Renal pelvis (tissue), 4 donors: Measurements from ENCODE around the gene C1orf105. TPM values are rescaled to one million over a fixed set of nuclear protein-coding genes. Genes with fewer than 3 reads are reported as not detected.
"Not testable (repeated sequence)": the region's sequence is repeated elsewhere in the genome, so short reads cannot be mapped to it uniquely, and the experiment has no call there.

ENCODE experiments used
- DNase-seq: peaks from one replicate; pipeline ENCODE4 v3.0.0-alpha.2; 2013
- polyA plus RNA-seq, 3 donors: library from polyadenylated mRNA; unstranded; fragments of 120-200 nt; gene quantifications; one replicate each; pipeline ENCODE4 v1.2.1, GENCODE V29; 2013; ENCODE audit not compliant: insufficient read length in 3 of 3

Gene C1orf105
- polyA plus RNA-seq, 3 donors, result 0.28 TPM; not detected in 2

GRCh38 chr1:172425339-172425738 is 4.9 kb downstream of the C1orf105 start:
- DNase-seq, result no peak

DNA sequence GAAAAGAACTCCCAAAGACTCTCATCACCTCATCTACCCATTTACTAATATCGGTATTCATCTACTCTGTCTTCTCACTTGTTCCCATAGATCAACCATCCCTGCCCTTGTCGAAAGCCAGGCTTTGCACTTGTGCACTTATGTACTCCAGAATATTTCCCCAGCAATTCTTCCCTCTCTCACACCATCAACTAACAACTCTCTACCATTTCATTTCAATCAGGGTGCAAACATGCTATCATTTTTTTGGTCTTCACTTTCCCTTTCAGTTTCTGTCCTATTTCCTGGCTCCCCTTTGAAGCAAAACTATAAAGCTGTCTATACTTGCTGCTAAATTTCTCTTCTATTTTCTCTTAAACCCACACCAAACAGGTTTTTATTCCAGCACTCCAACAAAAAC is 6.7 kb downstream of the C1orf105 start:
- DNase-seq, result no peak

DNA sequence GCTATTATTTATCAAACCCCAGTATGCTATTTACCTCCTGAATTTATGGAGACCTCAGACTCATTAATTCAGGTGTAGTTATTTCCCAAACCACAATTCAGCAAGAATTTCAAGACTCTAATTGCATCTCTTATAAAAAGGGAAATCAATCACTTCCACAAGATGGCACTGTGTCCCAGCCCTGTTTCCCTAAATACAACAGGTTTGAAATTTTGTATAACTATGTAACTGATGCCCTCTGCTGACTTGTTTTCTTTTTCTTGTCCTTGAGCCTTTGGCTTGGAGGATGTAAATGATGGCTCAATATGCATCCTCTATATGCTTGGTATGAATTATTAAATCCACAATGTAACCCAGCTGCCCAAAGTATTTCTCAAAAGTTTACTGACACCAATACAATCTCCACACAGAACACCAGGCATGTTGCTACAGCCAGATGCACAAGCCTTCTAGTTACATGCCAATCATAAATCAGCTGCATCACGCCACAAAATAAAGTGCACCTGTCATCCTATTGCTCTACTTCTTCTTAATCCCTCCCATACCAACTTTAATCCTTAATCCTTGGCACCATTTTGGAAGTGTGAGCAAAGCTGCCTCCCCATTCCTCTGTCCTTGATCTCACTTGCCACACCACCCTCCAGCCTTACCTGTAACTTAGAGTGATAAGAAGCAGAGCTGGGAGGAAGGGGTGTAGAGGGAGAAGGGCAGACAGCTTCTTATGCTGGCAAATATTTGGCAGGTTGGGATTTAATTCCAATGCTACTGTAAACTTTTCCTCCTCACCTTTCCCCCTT is 9.0 kb downstream of the C1orf105 start:
- peak; percentile 63 for DNase-seq

GRCh38 chr1:172430128-172430454 is 9.6 kb downstream of the C1orf105 start:
- no peak for DNase-seq

- no peak for DNase-seq
These were observed 10.7 kb downstream of the C1orf105 start for GRCh38 chr1:172431204-172431603.

DNA sequence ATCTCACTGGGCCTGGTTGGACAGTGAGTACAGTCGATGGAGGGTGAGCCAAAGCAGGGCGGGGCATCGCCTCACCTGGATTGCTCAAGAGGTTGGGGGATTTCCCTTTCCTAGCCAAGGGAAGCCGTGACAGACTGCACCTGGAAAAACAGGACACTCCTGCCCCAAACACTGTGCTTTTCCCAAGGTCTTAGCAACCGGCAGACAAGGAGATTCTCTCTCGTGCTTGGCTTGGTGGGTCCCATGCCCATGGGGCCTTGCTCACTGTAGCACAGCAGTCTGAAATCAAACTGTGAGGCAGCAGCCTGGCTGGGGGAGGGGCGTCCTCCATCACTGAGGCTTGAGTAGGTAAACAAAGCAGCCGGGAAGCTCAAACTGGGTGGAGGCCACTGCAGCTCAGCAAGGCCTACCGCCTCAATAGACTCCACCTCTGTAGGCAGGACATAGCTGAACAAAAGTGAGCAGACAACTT is 11.3 kb downstream of the C1orf105 start:
- DNase-seq, result no peak

DNA sequence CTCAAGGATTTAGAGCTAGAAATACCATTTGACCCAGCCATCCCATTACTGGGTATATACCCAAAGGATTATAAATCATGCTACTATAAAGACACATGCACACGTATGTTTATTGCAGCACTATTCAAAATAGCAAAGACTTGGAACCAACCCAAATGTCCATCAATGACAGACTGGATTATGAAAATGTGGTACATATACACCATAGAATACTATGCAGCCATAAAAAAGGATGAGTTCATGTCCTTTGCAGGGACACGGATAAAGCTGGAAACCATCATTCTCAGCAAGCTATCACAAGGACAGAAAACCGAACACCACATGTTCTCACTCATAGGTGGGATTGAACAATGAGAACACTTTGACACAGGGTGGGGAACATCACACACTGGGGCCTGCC is 16.7 kb downstream of the C1orf105 start:
- DNase-seq, result not testable (repeated sequence)

- DNase-seq, result no peak
These were observed 21.9 kb downstream of the C1orf105 start for GRCh38 chr1:172442404-172442803.

DNA sequence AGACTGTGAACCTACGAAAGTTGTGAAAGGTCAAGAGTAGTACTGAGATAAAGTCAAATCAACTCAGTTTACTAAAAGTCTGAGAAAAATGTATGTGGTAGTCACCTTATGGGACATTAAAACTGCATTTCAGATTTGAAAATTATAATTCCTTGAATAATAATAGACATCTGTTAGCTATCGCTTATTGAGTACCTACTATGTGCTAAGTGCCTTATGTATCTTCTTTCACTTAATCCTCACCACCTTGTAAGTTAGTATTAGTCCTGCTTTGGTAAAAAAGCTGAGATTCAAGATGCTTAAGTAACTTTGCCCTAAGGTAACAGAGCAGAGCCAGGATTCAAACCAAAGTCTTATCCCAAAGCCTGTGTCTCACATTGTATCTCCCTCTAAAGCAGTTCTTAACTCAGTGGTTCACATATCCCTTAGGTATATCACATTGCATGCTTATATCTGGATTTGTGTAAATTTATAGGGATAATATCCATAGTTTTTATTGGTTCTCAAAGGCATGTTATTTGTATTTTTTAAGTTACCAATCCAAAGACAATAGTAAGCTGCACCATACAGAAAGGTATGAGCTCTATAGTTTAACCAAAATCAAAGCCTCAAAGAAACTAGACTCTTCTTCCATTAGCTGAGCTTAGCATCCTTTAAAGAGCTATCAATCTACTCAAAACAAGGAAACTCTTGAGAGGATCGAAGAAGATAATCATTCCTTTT is 22.5 kb downstream of the C1orf105 start:
- DNase-seq, result no peak

- DNase-seq, result peak; percentile 80
These were observed 23.4 kb downstream of the C1orf105 start, which contains the start of gene PIGC for GRCh38 chr1:172443666-172444453. PIGC (minus strand) TSS chr1:172444069; CDS start chr1:172442622, 1,447 bp downstream.

GRCh38 chr1:172446547-172446946 is 26.1 kb downstream of the C1orf105 start:
- no peak for DNase-seq

- no peak for DNase-seq
These were observed 27.2 kb downstream of the C1orf105 start for GRCh38 chr1:172447641-172448040.

- no peak for DNase-seq
These were observed 28.6 kb downstream of the C1orf105 start for GRCh38 chr1:172448995-172449584.

DNA sequence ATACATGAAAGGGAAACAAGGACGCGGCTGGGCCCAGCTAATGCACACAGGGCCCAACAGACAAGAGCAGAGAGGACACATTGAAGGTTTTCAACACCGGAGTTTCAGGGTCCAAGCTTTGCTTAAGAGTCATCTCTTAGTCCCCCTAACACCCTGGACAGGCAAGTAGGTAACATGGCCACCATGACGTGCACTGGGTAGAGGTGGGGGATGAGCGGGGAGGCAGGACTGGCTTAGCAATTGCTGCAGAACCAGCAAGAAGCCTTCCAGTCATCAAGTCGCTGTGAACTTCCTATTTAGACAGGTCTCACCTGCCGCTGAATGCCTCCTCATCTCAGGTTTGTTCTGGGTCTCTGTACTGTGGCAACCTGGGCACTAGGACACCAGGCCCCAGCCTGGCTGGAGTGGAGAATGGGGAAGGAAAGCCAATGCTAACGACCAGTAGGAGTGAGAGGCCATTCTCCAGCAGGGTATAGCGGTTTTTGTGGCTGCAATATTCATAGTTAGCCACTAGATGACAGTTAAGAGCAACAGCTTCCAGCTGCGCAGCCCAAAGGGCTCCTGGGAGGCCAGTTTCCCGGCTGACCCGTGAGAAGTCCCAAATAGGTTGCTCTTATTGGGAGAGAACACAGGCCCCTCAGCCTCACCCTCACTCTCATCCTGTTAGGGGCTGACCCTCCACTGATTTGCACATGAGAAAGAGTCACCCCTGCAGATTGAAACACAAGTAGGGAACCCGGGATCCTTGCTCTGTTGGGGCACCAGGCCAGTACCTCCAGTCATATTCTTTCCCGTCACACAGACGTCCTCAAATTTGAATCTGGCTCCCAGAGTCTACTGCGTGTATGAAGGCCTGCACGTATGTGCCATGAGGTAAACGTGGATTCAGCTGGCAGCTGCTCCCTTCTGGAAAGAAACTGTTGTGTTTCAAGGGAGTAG is 29.4 kb downstream of the C1orf105 start:
- DNase-seq, result no peak

DNA sequence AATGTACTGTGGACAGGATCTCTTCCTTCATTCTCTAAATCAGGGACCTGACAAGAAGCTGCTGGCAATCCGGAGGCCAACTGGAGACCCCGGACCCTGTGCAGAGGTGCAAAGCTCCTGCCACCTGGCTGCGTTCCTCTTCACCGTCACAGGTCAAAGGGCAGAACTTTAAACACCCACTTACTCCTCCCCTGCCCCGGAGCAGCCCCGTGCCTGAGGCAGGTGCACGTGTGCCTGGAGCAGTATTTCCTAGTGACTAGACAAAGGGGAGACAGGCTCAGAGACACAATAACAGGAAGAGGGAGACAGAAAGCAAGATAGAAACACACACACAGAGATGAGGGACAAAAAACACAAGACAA is 30.0 kb downstream of the C1orf105 start:
- DNase-seq, result no peak

DNA sequence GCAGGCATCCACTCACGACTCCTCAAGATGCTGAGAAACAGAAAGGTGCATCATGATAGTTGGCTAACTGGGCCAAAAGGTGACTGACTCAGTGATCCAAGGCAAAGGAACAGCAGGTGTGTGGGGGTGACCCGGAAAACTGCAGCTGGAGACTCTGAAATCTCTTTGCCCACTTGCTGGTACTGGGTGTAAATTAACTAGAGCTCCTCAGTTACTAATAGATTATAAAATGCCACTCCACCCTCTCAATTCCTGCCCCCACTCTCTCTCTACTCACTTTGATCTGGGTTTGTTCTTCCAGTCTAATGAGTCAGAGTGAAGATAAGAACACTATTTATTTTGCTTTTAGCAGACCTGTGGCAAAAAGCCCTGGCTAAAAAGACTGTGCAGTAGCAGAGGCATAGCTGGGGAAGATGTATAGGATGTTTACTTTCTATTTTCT is 30.5 kb downstream of the C1orf105 start:
- DNase-seq, result no peak

- no peak for DNase-seq
These were observed 32.2 kb downstream of the C1orf105 start for GRCh38 chr1:172452536-172453152.

GRCh38 chr1:172453153-172453545 is 32.7 kb downstream of the C1orf105 start:
- no peak for DNase-seq

DNA sequence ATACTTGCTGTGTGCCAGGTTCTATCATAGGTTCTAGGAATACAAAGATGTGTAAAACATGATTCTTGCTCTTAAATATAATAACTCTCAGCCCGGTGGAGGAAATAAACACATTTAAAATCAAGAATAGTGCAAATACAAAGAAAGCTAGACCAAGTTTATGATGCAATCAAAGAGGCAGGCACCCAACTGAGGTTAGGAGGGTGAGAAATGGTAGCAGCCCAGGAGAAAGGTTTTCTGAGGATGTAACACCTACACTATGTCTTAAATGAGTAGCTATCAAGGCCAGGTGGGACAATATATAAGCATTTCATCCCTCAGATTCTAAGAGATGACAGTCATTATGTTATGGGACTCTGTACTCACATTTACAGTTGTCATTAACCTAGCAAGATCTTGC is 33.1 kb downstream of the C1orf105 start:
- no peak for DNase-seq

DNA sequence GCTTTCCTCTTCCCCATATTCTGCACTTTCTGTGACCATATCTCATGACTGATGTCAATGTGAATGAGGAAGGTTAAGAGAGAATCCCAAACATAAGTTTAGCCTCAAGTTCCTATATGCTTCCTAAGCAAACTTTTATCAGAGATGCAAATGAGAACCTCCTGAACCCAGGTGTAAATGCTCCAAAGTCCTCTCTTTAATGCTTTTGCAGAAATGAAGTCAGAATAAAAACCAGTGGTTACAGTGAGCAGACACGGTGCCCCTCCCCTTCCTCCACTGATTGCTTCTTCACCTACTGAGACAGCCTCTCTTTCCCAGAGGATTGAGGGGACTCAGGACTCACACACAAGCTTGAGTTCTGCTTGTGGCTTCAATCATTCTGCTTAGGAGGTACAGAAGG is 35.0 kb downstream of the C1orf105 start:
- DNase-seq, result no peak
